Psoas muscle (tissue), 8 donors: Measurements from ENCODE around the gene UGT2B17. TPM values are rescaled to one million over a fixed set of nuclear protein-coding genes. Genes with fewer than 3 reads are reported as not detected.
"Not testable (repeated sequence)": the region's sequence is repeated elsewhere in the genome, so short reads cannot be mapped to it uniquely, and the experiment has no call there.

Source experiments
- ATAC-seq, 4 donors: fragments of 200-7000 bp; cut with Tn5 transposase; one replicate each; pipeline ENCODE4 v1.9.1; 2020; ENCODE audit warnings: moderate library complexity in 3 of 4, mild to moderate bottlenecking in 2 of 4
- DNase-seq, 2 donors: peaks; one replicate each; pipeline ENCODE4 v3.0.0-alpha.2; 2020
- H3K27ac ChIP-seq: fragments of 200-600 bp; one replicate; pipeline ENCODE4 v1.8.0; 2022
- H3K27me3 ChIP-seq, 3 donors: fragments of 200-600 bp in 1 of 3; one replicate each; pipeline versions ENCODE4 v1.6.1 to v1.8.0; 2013 to 2022; ENCODE audit warnings: low read length in 2 of 3, mild to moderate bottlenecking in 2 of 3, moderate library complexity in 1 of 3; ENCODE audit not compliant: insufficient read depth in 3 of 3
- H3K36me3 ChIP-seq, 2 donors: fragments of 200-600 bp in 1 of 2; one replicate each; pipeline versions ENCODE4 v1.6.1 to v1.8.0; 2013 to 2022; ENCODE audit warnings: low read depth in 1 of 2, mild to moderate bottlenecking in 1 of 2, moderate library complexity in 1 of 2; ENCODE audit not compliant: insufficient read depth in 1 of 2
- H3K4me1 ChIP-seq: fragments of 200-600 bp; one replicate; pipeline ENCODE4 v1.8.0; 2022
- H3K4me3 ChIP-seq: fragments of 200-600 bp; one replicate; pipeline ENCODE4 v1.8.0; 2022; ENCODE audit warnings: mild to moderate bottlenecking
- H3K9me3 ChIP-seq: fragments of 200-600 bp; one replicate; pipeline ENCODE4 v1.8.0; 2022
- WGBS, 3 donors: extraction: QIAGEN DNeasy Blood & Tissue Kit; methylation state at CpG; one replicate each; pipeline versions ENCODE4 v1.1.6 to v1.1.7; 2013; 5-methylcytosine and 5-hydroxymethylcytosine counted together
- intact Hi-C, 2 donors: fragments of 100-400 bp; cut with DNase I; formaldehyde crosslinking; loops; one replicate each; pipeline versions ENCODE4 v1.11.0 to v1.14.2; 2022
- long read RNA-seq, 2 donors: library from polyadenylated mRNA; unstranded; transcript quantifications; one replicate each; pipeline ENCODE4 v2.0.0, GENCODE V29; 2021
- polyA plus RNA-seq, 3 donors: library from polyadenylated mRNA; stranded (reverse); fragments of 200-250 nt; gene quantifications; one replicate each; pipeline ENCODE4 v1.2.3, GENCODE V29; 2013
- total RNA-seq, 4 donors: library from RNA; stranded (reverse); fragmentation: NEBNext Ultra II Directional in 2 of 4; extraction: Animal tissue kit (Norgen Biotek cat#: 25700) in 2 of 4; gene quantifications; one replicate each; pipeline versions ENCODE4 v1.2.1 to v1.2.4, GENCODE V29; 2021 to 2023
- TF ChIP-seq, protein P1 (sequence below): fragments of 200-600 bp; IDR thresholded peaks from one replicate; pipeline ENCODE4 v1.8.0; 2022; ENCODE audit warnings: antibody characterized with exemption
- donor health status: healthy with polysubstance abuse.
- donor health status: DM: no; HTN: no; CAD: no; lungs with moderate emphysema.
- donor health status: Bipolar disorder and iron deficiency.
- donor health status: healthy.
- donor health status: DM: yes; HTN: yes; CAD: no.
- donor health status: DM: no; HTN: no; CAD: no.
- donor health status: DM: no; HTN: no; CAD: no.
- donor health status: DM: yes; HTN: yes; CAD: no.

UGT2B17 gene
- total RNA-seq (not detected), polyA plus RNA-seq (not detected)
- long read RNA-seq, donor 1 = 0 reads
- long read RNA-seq, donor 2 = 0 reads

- no peak within 1 kb of the TSS for H3K27ac ChIP-seq
- no peaks in the 10 kb centered on the region for H3K36me3 ChIP-seq
- 61 to 72% methylated on average over 7 of the region's 7 CpGs; no CpG with 5 or more reads in 1 of the 3 donors for WGBS, 3 donors
- TF ChIP-seq, protein P1, sequence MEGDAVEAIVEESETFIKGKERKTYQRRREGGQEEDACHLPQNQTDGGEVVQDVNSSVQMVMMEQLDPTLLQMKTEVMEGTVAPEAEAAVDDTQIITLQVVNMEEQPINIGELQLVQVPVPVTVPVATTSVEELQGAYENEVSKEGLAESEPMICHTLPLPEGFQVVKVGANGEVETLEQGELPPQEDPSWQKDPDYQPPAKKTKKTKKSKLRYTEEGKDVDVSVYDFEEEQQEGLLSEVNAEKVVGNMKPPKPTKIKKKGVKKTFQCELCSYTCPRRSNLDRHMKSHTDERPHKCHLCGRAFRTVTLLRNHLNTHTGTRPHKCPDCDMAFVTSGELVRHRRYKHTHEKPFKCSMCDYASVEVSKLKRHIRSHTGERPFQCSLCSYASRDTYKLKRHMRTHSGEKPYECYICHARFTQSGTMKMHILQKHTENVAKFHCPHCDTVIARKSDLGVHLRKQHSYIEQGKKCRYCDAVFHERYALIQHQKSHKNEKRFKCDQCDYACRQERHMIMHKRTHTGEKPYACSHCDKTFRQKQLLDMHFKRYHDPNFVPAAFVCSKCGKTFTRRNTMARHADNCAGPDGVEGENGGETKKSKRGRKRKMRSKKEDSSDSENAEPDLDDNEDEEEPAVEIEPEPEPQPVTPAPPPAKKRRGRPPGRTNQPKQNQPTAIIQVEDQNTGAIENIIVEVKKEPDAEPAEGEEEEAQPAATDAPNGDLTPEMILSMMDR = no peak
- no peak for ATAC-seq
- no peak for DNase-seq
- H3K27me3 ChIP-seq = no peaks in the 10 kb centered on the region
- no peaks in the 10 kb centered on the region for H3K4me1 ChIP-seq
- intact Hi-C loops = no loop called here
- H3K4me3 ChIP-seq = no peak within 1 kb of the TSS
- no peaks in the 10 kb centered on the region for H3K9me3 ChIP-seq
Measured at GRCh38 chr4:68576272-68577125, at the start of gene UGT2B17. UGT2B17 (minus strand) TSS chr4:68576322; CDS start chr4:68568484, 7,838 bp downstream.

DNA sequence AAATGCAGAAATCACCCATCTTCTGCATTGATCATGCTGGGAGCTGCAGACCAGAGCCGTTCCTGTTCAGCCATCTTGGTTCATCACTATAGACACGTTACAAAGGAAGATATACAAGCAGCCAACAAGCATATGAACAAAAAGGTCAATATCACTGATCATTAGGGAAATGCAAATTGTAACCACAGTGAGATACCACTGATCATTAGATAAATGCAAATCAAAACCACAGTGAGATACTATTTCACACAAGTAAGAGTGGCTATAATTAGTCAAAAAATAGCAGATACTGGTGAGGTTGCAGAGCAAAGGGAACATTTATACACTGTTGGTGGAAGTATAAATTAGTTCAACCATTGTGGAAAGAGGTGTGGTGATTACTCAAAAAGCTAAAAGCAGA is 46.6 kb upstream of the UGT2B17 start:
- WGBS, 3 donors = 78 to 89% methylated on average over 2 of the region's 2 CpGs; no CpG with 5 or more reads in 1 of the 3 donors

GRCh38 chr4:68617003-68617698 is 41.0 kb upstream of the UGT2B17 start:
- Histone ChIP-seq H3K4me1 (no peaks in the 10 kb centered on the region), H3K4me3 (no peak overlapping the region), H3K36me3 (no peaks in the 10 kb centered on the region), H3K9me3 (no peaks in the 10 kb centered on the region), H3K27me3 (no peaks in the 10 kb centered on the region), H3K27ac (no peak overlapping the region)
- ATAC-seq (no peak), DNase-seq (no peak)
- TF ChIP-seq, protein P1 = no peak
- intact Hi-C loops = no loop called here

More for the DNA sequence above, 46.6 kb upstream of the UGT2B17 start:
- H3K36me3 ChIP-seq, intact Hi-C loops, H3K4me1 ChIP-seq, H3K27me3 ChIP-seq, ATAC-seq, DNase-seq, H3K9me3 ChIP-seq, H3K4me3 ChIP-seq, H3K27ac ChIP-seq: not testable (repeated sequence)

GRCh38 chr4:68615699-68616422 is 39.7 kb upstream of the UGT2B17 start:
- TF ChIP-seq, protein P1 = no peak
- intact Hi-C loops = no loop called here
- 88 to 91% methylated on average over 11 of the region's 11 CpGs; no CpG with 5 or more reads in 1 of the 3 donors for WGBS, 3 donors
- Histone ChIP-seq H3K4me1 (no peaks in the 10 kb centered on the region), H3K36me3 (no peaks in the 10 kb centered on the region), H3K4me3 (no peak overlapping the region), H3K27ac (no peak overlapping the region), H3K9me3 (no peaks in the 10 kb centered on the region), H3K27me3 (no peaks in the 10 kb centered on the region)
- DNase-seq = no peak
- ATAC-seq = no peak
